NCI-H510A treated with DMSO at 0.1 percent for 48 hours (cell line): ENCODE results near the gene MYLK4.

Experiments
- DNase-seq: peaks from one replicate; lab custom pipeline; 2025; lab: John Stamatoyannopoulos, UW

Gene MYLK4

GRCh38 chr6:2750832-2751231 is at the start of gene MYLK4:
Gene MYLK4, minus strand, starts transcription at chr6:2750922. Its CDS starts 1,628 bp downstream, at chr6:2749294.
- no peak for DNase-seq

DNA sequence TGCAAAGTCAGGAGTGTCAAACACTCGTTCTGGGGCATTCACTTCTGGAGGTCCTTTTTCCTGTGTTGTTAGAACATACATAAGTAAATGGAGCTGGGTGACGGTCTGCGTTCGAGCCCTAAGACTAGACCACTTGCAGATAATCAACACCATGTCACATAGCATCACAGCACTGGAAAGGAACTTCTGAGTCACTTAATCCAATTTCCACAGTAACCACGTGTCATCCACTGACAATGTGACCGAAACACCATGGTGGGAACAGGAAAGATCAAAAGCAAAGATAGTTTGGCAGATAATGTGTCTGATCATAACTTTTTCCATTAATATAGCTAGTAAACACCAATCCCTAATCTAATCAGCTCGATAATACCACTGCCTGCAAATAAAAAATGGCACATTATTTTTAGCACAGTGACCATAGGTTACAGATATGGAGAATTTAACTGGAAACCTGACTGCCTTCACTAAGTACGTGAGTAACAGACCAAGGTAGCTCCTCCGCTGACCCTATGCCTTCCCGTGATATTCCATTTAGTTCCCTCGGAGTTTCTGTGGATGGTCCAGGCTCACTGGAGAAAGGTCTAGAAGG is 49.3 kb upstream of the MYLK4 start:
- DNase-seq = no peak

DNA sequence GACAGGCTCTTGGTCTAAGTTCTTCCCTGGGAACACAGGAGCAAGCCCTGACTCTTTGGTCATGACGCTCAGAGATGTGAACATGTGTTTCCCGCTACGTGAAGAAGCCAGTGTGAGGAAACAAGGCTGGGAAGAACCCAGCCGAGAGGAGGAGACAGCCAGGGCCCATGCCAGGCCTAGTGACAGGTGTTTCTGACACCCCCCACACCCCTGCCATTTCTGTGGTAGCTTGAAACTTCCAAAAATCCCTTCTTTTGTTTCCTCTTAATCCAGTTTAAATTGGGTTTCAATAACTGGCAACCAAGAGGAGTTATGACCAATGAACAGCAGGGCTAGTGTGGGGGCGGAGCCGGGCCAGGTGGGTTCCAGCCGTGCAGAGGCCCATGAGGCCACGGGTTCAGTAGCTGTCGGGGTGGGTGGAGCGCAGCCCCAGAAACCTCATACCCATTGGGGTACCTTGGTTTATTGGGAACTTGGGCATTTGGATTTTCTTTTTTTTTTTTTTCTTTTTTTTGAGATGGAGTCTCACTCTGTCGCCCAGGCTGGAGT is 47.9 kb upstream of the MYLK4 start:
- DNase-seq = no peak

GRCh38 chr6:2797564-2798031 is 46.9 kb upstream of the MYLK4 start:
- no peak for DNase-seq

GRCh38 chr6:2796861-2797260 is 46.1 kb upstream of the MYLK4 start:
- DNase-seq = no peak

DNA sequence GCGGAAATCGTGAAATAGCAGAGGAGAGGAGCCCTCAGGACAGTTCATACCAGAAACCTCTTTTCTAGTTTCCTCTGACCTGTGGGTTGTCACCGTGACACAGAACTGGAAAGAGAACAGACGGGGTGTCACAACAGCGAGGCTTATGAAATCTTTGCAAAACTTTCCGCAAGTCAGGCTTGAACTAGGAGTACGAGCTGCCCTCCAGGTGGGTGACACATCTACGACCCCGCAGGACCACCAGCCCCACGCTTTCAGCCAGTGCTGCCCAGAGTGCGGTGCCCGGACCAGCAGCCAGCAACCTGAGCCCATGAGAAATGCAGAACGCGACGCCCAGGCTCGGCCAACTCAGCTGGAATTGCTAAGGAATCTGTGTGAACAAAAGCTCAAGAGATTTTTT is 45.2 kb upstream of the MYLK4 start:
- DNase-seq = no peak

DNA sequence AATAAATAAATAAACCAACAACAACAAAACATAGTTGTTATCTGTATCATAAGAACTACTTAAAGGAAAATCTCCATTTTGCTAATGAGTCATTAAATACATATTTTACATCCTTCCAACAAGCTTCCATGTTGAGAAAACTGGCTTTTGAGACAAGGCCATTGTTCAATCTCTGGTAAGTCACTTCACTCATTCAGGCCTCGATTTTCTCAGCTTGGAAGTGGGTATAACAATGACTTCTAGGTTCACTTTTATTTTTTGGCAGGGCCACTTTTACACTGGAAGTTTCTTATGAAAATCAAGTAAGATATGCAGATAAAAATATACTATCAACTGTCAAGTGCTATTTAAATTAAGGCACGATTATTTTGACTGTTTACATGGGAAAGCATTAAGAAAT is 44.4 kb upstream of the MYLK4 start:
- DNase-seq = no peak

GRCh38 chr6:2794171-2794730 is 43.5 kb upstream of the MYLK4 start:
- DNase-seq = no peak

GRCh38 chr6:2793534-2794151 is 42.9 kb upstream of the MYLK4 start:
- DNase-seq = no peak

DNA sequence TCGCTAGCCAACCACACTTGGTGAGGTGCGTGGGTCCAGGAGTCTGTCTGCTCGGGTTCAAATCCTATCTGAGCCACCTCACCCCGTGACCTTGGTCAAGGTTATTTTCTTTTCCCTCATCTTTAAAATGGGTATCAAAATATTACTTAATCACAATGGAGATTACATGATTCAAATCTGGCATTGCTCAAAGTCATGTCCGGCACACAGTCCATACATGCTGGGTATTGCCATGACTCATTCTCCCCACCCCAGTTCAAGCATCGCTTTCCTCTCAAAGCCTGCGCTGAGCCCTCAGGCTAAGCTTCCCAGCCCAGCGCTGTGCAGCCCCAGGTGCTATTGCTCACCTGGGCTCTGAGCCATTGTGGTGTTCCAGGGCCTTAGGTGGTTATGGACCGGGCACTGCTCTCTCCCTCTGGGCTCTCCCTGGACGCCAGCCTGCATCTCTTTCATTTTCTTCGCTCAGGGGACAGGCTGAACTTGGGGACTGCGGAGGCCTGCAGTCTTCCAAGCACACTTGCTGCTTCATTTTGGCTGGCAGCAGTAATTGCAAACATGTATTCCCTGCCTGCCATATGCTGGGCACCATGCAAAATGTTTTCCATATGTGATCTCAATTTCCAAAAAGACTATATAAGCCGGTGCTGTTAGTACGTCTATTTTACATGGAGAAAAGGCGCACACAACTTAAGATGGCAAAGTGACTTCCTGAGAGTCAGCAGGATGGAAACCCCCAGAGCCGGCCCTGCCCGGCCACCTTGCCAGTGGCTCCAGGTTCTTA is 41.8 kb upstream of the MYLK4 start:
- DNase-seq = no peak

DNA sequence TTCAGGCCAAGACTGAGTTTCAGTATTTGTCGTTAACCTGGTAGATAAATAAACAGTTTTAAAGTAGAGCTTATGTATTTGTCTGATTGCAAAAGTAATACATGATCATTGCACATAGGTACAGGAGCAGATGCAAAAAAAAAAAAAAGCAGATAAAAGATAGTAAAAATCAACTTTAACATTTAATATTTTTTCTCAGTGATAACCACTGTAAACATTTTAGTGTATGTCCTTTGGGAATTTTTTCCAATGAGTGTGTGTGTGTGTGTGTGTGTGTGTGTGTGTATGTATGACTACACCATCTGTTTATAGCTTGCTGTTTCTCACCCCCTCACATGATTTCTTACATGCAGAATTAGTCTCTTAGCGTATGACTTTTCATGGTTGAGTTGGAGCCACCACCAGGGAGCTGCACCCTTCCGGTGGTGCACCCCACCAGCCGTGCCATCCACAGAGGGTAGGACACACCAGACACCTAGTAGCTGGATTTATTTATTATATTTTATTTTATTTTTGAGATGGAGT is 40.8 kb upstream of the MYLK4 start:
- no peak for DNase-seq

DNA sequence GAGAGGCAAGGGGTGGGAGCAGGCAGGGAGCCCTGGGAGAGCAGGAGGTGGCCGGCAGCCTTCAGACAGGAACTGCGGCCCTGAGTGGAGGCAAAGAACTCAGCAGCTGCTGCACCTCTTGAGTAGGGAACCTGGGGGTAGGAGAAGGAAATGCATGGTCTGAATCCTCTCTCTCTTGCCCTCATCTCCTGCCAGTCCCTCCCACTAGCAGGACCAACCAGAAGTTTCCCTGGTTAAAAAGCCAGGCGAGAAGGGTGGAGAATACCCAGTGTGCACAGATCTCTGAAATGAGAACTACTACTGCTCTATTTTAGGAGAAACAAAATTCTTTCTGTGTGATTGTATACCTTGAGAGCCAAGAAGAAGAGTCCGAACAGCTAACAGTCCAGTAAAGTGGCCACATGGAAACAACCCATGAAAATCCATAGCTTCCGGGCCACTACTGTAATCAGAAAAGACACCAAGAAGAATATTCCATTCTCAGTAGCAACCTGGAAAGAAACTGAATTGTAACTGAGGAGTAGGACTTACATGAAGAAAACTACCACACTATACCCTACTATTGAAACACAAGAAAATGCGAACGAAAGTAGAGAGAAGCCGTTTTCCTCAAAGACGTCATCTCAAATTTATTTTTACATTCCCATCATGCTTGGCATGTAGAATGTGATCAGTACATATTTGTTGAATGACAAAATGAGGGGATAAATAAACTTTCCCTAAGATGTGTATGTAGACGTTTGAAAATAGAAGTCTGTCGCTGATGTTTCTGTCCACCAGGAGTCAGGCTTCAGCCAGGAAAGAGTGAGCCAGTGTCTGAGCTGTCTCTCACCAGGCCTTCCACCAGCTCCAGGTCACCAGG is 40.1 kb upstream of the MYLK4 start:
- peak; percentile 25 for DNase-seq

- DNase-seq = no peak
Observed at GRCh38 chr6:2786269-2786668, 35.5 kb upstream of the MYLK4 start.

GRCh38 chr6:2784930-2785329 is 34.2 kb upstream of the MYLK4 start:
- no peak for DNase-seq

DNA sequence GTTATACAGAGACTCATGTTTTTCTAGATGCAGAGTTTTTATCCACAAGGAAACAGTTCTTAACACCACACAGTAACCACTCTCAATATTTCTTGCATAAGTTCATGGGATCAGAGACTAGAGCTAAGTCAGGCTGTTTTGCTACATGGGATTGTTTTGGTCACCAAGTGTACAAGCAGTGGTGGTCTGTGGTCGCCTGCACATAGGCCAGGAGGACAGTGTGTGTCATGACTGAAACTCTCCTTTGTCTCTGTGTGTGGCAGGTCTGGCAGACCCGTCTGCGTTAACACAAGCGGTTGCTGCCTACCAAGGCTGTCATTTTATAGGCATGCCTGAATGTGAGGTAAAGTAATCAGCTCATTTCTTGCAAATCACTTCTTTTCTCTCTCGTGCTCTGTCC is 33.3 kb upstream of the MYLK4 start:
- no peak for DNase-seq

GRCh38 chr6:2783188-2783963 is 32.7 kb upstream of the MYLK4 start:
- DNase-seq = no peak

DNA sequence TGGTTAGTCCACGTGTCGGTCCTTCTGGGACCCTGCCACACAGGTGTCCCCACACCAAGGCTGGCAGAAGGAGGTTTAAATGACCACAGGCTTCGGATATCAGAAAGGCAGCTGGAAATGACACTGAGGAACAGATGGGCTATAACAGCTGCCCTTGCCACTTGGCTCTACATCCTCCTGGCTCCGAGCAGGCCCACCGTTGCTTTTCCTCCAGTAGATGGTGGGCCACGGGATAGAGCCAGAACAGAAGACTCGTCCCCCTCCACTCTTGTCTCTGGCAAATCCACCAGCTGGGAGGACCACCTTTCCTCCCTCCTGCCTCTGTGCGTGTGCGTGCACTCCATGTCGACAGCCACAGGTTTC is 32.1 kb upstream of the MYLK4 start:
- DNase-seq = no peak

- DNase-seq = no peak
Observed at GRCh38 chr6:2782356-2782708, 31.6 kb upstream of the MYLK4 start.

- no peak for DNase-seq
Observed at GRCh38 chr6:2781685-2782355, 31.1 kb upstream of the MYLK4 start.

DNA sequence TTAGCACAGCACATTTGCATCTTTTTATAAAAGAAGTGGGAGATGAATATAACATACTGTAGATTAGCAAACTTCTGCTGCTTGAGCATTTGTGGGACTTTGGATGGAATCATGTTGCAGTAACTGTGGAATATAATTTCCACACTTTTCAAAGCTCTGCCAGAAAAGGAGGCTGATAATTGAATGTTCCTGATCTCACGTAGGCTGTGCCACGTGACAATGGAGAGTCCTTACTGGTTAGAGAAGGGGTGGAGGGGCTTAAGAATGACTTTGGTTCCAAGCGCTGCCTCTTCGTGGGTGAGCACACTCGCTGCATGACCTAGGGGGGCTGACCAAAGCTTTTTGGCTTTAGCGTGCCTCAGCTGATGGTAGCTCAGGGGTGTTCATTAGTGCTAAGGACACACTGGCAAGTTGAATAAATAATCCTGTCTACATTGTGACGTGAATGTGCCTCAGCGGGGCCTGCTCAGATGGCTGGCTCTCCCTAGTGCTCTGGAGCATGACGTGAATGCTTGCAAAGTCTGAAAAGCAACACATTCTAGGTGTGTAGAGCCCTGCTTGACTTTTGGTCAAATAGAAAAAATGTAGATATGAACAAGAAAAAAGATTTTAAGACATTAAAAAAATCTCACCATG is 29.5 kb upstream of the MYLK4 start:
- no peak for DNase-seq
